RWPE2 (cell line): Measurements from ENCODE around the gene TBC1D1.

Experiments
- ATAC-seq: fragments of 200-7000 bp; cut with Tn5 transposase; 3 replicates; pipeline ENCODE4 v1.9.1; 2021; ENCODE audit warnings: low read depth
- DNase-seq: peaks from one replicate; pipeline ENCODE4 v3.0.0-alpha.2; 2020; ENCODE audit warnings: low spot score
- H3K27ac ChIP-seq: fragments of 450-650 bp; 2 replicates; pipeline ENCODE4 v1.5.1; 2017; ENCODE audit warnings: mild to moderate bottlenecking; ENCODE audit not compliant: poor library complexity, severe bottlenecking
- H3K27me3 ChIP-seq: fragments of 250-450 bp; sonication (Bioruptor Pico); 2 replicates; pipeline ENCODE4 v1.5.1; 2021; ENCODE audit warnings: mild to moderate bottlenecking, moderate library complexity; ENCODE audit not compliant: insufficient read depth, poor library complexity, severe bottlenecking
- H3K36me3 ChIP-seq: fragments of 250-450 bp; sonication (Bioruptor Pico); 2 replicates; pipeline ENCODE4 v1.5.1; 2020; ENCODE audit warnings: low read depth, mild to moderate bottlenecking, moderate library complexity
- H3K4me1 ChIP-seq: fragments of 250-450 bp; sonication (Bioruptor Pico); 2 replicates; pipeline ENCODE4 v1.5.1; 2021; ENCODE audit warnings: mild to moderate bottlenecking, moderate library complexity; ENCODE audit not compliant: insufficient read depth, poor library complexity, severe bottlenecking
- H3K4me3 ChIP-seq: fragments of 250-450 bp; sonication (Bioruptor Pico); 2 replicates; pipeline ENCODE4 v1.5.1; 2021; ENCODE audit warnings: mild to moderate bottlenecking, moderate library complexity; ENCODE audit not compliant: severe bottlenecking
- H3K9me3 ChIP-seq: fragments of 250-450 bp; sonication (Bioruptor Pico); 2 replicates; pipeline ENCODE4 v1.5.1; 2021; ENCODE audit warnings: mild to moderate bottlenecking, moderate library complexity; ENCODE audit not compliant: severe bottlenecking
- TF ChIP-seq, protein P1 (sequence below): fragments of 450-650 bp; IDR thresholded peaks from one replicate; pipeline ENCODE4 v1.5.1; 2017; ENCODE audit warnings: mild to moderate bottlenecking, moderate library complexity; ENCODE audit not compliant: poor library complexity, severe bottlenecking

TBC1D1 gene

DNA sequence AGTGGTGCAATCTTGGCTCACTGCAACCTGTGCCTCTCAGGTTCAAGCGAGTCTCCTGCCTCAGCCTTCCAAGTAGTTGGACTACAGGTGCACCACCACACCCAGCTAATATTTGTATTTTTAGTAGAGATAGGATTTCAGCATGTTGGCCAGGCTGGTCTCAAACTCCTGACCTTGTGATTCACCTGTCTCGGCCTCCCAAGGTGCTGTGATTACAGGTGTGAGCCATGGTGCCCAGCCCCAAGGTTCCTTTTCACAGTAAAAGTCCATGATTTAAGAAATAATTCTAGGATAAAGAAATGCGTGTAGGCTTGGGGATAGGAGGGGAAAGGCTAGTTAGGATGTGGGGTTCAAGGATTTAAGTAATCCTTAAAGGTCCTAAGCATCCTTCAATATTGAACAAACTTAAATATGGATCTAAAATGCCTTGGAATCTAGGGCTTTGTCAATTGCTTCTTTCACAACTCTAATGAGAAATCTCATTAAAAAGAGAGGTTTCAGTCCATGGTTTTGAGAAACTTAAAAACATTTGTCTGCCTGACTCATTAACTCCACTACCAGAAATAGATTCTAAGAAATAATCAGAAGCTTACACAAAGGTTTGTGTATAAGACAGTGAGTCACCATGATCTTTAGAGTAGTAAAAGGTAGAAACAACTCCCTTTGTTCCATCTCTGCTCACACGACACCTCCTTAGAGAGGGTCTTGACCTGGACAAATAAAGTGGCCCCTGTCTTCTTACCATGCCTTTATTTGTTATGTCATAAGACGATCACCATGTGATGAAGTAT lies 272.5 kb downstream of the TBC1D1 start:
- DNase-seq (no peak), ATAC-seq (peak; percentile 45)
- H3K9me3 ChIP-seq = no peaks in the 10 kb centered on the region
- TF ChIP-seq, protein P1, sequence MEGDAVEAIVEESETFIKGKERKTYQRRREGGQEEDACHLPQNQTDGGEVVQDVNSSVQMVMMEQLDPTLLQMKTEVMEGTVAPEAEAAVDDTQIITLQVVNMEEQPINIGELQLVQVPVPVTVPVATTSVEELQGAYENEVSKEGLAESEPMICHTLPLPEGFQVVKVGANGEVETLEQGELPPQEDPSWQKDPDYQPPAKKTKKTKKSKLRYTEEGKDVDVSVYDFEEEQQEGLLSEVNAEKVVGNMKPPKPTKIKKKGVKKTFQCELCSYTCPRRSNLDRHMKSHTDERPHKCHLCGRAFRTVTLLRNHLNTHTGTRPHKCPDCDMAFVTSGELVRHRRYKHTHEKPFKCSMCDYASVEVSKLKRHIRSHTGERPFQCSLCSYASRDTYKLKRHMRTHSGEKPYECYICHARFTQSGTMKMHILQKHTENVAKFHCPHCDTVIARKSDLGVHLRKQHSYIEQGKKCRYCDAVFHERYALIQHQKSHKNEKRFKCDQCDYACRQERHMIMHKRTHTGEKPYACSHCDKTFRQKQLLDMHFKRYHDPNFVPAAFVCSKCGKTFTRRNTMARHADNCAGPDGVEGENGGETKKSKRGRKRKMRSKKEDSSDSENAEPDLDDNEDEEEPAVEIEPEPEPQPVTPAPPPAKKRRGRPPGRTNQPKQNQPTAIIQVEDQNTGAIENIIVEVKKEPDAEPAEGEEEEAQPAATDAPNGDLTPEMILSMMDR = no peak
- H3K4me1 ChIP-seq = peaks cover 41% of the 10 kb centered on the region
- H3K36me3 ChIP-seq = no peaks in the 10 kb centered on the region
- no peak overlapping the region for H3K4me3 ChIP-seq
- peak overlapping the region; percentile 97 for H3K27ac ChIP-seq
- no peaks in the 10 kb centered on the region for H3K27me3 ChIP-seq

DNA sequence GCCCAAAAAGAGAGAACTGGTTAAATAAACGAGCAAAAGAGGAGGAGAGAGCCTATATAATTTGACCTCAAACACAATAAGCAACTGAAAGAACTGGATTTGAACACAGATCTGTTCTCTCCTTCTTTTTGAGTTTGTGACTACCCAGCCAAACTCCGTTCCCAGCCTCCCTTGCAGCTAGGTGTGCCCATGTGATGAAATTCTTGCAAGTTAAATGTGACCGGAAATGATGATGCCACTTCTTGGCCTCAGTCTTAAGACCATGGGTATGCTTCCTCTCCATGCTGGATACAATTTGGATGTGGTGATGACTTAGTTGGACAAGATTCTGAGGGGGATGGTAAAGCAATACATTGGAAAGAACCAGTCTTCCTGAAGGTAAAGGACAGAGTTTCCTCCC lies 273.5 kb downstream of the TBC1D1 start:
- H3K4me1 ChIP-seq = peaks cover 41% of the 10 kb centered on the region
- no peaks in the 10 kb centered on the region for H3K9me3 ChIP-seq
- ATAC-seq = no peak
- H3K27me3 ChIP-seq = no peaks in the 10 kb centered on the region
- TF ChIP-seq, protein P1 = no peak
- H3K27ac ChIP-seq = peak overlapping the region; percentile 97
- DNase-seq = no peak
- no peaks in the 10 kb centered on the region for H3K36me3 ChIP-seq
- no peak overlapping the region for H3K4me3 ChIP-seq

DNA sequence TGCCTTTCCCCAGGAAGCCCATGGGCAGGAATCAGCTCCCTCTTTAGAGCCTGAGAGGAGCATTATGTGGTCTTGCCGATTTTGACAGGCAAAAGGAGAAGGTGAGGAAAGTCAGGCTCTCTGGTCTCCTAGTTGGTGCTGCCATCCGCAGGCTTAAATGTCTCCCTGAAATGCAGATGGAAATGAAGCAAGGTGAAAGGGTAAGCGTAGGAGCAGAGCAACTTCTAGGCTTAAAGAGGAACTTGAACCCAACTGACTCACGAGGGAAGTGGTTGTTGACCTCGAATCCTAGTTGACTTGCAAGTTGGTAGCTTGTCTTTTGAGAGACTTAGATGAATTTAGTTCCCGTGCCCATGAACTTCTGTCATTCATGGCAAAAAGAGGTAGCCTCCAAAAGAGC lies 275.2 kb downstream of the TBC1D1 start:
- no peak for DNase-seq
- no peaks in the 10 kb centered on the region for H3K36me3 ChIP-seq
- H3K9me3 ChIP-seq = no peaks in the 10 kb centered on the region
- H3K4me3 ChIP-seq = no peak overlapping the region
- H3K27me3 ChIP-seq = no peaks in the 10 kb centered on the region
- no peak overlapping the region for H3K27ac ChIP-seq
- TF ChIP-seq, protein P1 = no peak
- H3K4me1 ChIP-seq = peaks cover 34% of the 10 kb centered on the region
- no peak for ATAC-seq

DNA sequence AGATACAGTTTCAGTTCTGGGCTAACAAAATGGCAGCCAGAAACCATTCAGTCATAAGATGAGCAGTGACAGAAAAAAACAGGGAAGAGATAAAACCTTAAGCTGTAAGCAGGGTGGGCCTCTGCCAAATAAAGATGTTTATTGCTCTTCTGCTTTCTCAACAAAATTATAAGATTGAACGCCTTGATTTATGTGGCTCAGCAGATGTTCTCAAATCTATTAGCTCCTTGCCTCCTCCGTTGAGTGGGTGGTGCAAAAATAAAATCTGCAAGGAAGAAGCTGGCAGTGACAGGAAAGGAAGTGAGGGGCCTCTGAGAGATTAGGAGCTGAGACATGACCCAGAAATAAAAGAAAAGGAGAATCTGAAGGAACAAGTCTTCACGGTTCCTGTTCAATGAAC lies 275.9 kb downstream of the TBC1D1 start:
- Histone ChIP-seq H3K36me3 (no peaks in the 10 kb centered on the region), H3K9me3 (no peaks in the 10 kb centered on the region), H3K4me1 (peaks cover 27% of the 10 kb centered on the region), H3K4me3 (no peak overlapping the region), H3K27me3 (no peaks in the 10 kb centered on the region), H3K27ac (no peak overlapping the region)
- DNase-seq (no peak), ATAC-seq (no peak)
- TF ChIP-seq, protein P1 = no peak

DNA sequence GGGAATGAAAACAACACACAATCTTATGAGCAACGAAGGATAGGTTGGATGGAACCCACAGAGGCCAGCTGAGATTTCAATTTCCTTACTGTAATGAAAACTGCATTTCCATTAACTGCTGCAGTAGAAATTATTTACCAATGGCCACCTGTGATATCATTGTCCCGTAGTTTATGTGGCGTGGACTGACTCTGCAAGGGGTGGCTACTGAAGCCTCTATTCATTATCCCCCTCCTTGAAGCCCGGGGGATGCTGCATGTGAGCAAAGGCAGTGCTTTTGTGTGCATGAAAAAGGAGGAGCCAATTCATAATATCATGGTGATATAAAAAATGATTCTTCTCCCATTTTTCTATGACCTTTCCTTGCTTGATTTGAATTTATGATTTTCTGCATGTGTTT lies 277.1 kb downstream of the TBC1D1 start:
- H3K27ac ChIP-seq = no peak overlapping the region
- peaks cover 15% of the 10 kb centered on the region for H3K4me1 ChIP-seq
- H3K27me3 ChIP-seq = no peaks in the 10 kb centered on the region
- H3K36me3 ChIP-seq = no peaks in the 10 kb centered on the region
- no peak overlapping the region for H3K4me3 ChIP-seq
- no peaks in the 10 kb centered on the region for H3K9me3 ChIP-seq
- DNase-seq (no peak), ATAC-seq (no peak)
- TF ChIP-seq, protein P1 = no peak
